ENCODE data around the gene FAM120A.

The FAM120A gene

DNA sequence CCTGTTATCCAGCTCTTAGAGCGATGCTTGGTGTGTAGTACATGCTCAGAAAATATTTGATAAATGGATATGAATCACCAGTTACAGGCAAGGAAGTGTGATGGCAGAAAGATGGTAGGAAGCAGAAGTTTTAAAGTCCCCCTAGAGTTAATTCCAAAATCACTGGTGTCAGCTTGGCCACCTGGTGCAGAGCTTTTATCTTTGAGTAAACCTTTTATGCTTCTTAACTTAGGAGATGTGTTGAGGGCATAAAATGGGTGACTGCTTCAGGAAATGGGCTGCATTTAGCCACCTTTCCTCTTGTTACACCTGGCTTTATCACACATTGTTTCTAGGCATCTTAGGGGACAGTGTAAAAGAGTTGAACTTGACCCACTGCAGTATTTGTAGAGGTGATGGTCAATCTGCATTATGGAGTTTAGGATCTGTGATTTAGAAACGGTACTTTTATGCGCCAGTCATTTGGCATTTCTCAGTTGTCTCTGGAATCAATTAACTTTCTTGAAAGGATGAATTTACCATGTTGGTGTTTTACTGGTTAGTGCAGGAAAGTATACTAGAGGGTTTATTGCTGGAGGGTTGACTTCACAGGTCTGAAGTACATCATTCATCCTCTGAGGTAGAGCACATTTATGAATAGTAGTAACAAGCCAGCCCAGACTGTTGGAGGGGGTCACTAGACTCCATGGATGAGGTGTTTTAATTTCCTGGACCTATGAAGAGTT lies 9.4 kb downstream of the FAM120A start:
- TF ChIP-seq CTCF (IDR thresholded peaks at IDR 0.05; ENCODE audit: low read depth, low read length), result no peak
- no peak for DNase-seq (ENCODE audit: extremely low read depth, low read depth)

GRCh38 chr9:93461414-93461743 lies 9.9 kb downstream of the FAM120A start:
- no peak for TF ChIP-seq CTCF (IDR thresholded peaks at IDR 0.05; ENCODE audit: low read depth, low read length)
- no peak for DNase-seq (ENCODE audit: extremely low read depth, low read depth)

- no peak for DNase-seq (ENCODE audit: extremely low read depth, low read depth)
- TF ChIP-seq CTCF (IDR thresholded peaks at IDR 0.05; ENCODE audit: low read depth, low read length), result no peak
These were observed 10.3 kb downstream of the FAM120A start for GRCh38 chr9:93461821-93462220.

DNA sequence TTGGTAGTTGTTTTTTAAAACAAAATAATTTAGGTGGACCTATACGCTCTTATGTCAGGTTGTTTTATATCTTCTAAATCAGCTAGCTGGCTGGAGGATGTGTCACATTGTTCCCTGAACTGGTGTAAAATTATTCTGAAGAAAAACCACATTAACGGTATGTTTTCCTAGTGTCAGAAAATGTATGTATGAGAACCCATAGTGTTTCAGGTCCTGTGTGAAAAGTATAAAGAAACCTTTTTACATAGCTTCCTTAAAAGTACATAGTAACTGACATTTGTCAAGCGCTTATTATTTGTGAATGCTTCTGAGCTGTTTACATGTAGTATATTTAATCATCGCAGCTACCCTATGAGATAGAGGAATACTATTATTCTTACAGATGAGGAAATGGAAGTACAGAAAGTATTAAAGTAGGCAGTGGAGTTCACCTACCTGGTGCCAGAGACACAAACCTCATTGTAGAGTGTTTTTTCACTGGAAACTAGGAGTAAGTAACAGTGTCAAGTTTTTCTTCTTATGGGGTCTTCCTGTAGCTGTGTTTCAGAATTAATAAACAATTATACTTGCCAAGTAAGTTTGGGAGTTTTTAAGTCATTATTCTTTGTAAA lies 12.3 kb downstream of the FAM120A start:
- no peak for TF ChIP-seq CTCF (IDR thresholded peaks at IDR 0.05; ENCODE audit: low read depth, low read length)
- no peak for DNase-seq (ENCODE audit: extremely low read depth, low read depth)

- TF ChIP-seq CTCF (IDR thresholded peaks at IDR 0.05; ENCODE audit: low read depth, low read length), result no peak
- no peak for DNase-seq (ENCODE audit: extremely low read depth, low read depth)
These were observed 12.9 kb downstream of the FAM120A start for GRCh38 chr9:93464395-93464794.

DNA sequence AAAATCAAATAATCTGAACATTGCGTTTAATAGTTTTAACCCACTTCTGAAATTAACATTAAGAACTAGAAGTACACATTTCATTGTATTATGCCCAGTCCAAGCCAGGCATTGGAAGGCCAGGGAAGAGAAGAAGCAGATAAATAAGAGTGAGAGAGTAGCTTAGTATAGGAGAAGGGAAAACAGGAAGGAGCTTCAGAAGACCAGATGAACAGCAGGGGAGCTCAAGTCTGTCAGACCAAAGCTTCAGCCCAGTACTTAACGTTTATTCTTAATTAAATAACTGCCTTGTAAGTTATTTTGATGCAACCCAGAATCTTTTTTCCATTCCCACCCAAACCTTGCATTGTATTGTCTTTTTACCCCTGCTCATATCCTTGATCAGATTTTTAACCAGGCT lies 13.4 kb downstream of the FAM120A start:
- no peak for TF ChIP-seq CTCF (IDR thresholded peaks at IDR 0.05; ENCODE audit: low read depth, low read length)
- DNase-seq (ENCODE audit: extremely low read depth, low read depth), result no peak

DNA sequence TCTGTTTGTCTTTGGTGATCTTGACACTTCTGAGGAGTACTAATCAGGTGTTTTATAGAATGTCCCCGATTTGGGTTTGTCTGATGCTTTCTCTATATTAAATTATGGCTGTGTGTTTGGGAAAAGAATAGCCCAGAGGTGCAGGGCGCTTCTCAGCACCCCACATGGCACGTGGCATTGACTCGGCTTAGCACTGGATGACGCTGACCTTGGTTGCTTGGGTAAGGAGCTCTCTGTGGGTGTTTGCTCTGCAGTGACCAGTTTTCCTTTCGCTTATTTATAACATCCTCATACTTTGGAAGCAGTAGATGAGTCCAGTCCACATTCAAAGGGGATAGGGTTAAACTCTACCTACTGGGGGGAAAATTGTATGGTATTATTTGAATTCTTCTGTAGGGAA lies 14.4 kb downstream of the FAM120A start:
- TF ChIP-seq CTCF (IDR thresholded peaks at IDR 0.05; ENCODE audit: low read depth, low read length), result no peak
- DNase-seq (ENCODE audit: extremely low read depth, low read depth), result no peak
